ENCODE data around the gene ATP2C1.

ATP2C1 gene

GRCh38 chr3:130900959-130901358 lies 7.1 kb downstream of the ATP2C1 start:
- no peak for DNase-seq
- Histone ChIP-seq H3K27me3 (no peaks in the 10 kb centered on the region), H3K4me3 (ENCODE audit: low read depth, low read length) (no peak overlapping the region), H3K36me3 (no peaks in the 10 kb centered on the region), H3K4me1 (peaks cover 44% of the 10 kb centered on the region), H3K9me3 (no peaks in the 10 kb centered on the region)
- TF ChIP-seq CTCF (IDR thresholded peaks at IDR 0.05; ENCODE audit: low read depth, low read length), result no peak

DNA sequence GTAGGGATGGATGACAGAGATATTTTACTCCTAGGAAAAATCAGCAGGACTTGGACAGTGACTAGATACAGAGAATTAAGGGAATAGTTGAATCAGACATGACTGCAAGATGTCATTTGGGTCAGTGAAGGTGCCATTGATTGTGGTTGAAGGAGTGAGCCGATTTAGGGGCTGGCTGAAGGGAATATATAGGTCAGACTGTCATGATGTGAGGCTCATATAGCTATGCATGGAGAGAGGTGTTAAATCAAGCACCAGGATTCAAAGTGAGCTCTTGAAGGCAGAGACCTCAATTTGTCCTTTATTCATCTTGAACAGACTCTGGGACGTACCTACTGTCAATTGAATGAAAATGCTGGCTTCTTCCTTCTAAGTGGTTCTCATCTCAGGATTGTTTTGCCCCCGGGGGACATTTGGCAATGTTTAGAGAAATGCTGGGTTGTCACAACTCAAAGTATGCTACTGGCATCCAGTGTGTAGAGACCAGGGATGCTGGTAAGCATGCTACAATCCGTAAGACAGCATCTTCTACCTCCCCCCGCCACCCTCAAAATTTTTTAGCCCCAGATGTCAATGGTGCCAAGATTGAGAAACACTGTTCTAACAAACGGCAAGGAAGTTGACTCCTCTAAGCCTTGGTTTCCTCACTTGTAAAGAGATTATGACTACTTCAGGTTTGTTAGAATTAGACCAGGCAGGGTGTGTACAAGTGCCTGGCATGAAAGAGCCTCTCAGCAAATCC lies 7.8 kb downstream of the ATP2C1 start:
- no peak for TF ChIP-seq CTCF (IDR thresholded peaks at IDR 0.05; ENCODE audit: low read depth, low read length)
- no peak overlapping the region for H3K4me3 ChIP-seq (ENCODE audit: low read depth, low read length)
- peak; percentile 20 for DNase-seq
- H3K9me3 ChIP-seq, result no peaks in the 10 kb centered on the region
- H3K36me3 ChIP-seq, result no peaks in the 10 kb centered on the region
- no peaks in the 10 kb centered on the region for H3K27me3 ChIP-seq
- H3K4me1 ChIP-seq, result peaks cover 48% of the 10 kb centered on the region

DNA sequence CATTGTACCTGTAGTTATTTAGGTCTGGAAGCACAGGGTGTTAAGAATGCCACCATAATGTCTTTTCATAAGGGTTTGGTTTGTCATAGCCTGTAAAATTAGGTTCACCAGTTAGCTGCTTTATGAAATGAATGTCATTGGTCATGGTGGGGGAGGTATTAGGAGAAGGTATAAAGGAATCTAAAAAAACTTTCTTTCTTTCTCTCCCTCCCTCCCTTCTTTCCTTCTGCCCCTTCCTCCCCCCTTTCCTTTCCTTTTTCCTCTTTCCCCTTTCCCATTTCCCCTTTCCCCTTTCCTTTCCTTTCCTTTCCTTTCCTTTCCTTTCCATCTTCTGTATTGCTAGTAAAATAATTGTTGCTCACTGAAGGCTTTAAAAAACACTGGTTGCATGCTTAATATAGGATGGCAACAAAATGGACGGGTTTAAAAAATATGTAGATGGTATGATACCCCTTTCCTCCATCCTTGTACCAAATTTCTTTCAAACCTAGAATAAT lies 9.6 kb downstream of the ATP2C1 start:
- no peak for DNase-seq
- H3K4me3 ChIP-seq (ENCODE audit: low read depth, low read length), result no peak overlapping the region
- H3K4me1 ChIP-seq, result peaks cover 40% of the 10 kb centered on the region
- H3K36me3 ChIP-seq, result no peaks in the 10 kb centered on the region
- no peaks in the 10 kb centered on the region for H3K27me3 ChIP-seq
- no peaks in the 10 kb centered on the region for H3K9me3 ChIP-seq
- TF ChIP-seq CTCF (IDR thresholded peaks at IDR 0.05; ENCODE audit: low read depth, low read length), result no peak

- H3K9me3 ChIP-seq, result no peaks in the 10 kb centered on the region
- H3K4me3 ChIP-seq (ENCODE audit: low read depth, low read length), result no peak overlapping the region
- H3K36me3 ChIP-seq, result no peaks in the 10 kb centered on the region
- DNase-seq, result no peak
- no peaks in the 10 kb centered on the region for H3K27me3 ChIP-seq
- TF ChIP-seq CTCF (IDR thresholded peaks at IDR 0.05; ENCODE audit: low read depth, low read length), result no peak
- H3K4me1 ChIP-seq, result peaks cover 38% of the 10 kb centered on the region
Measured at GRCh38 chr3:130904491-130904890, 10.6 kb downstream of the ATP2C1 start.

GRCh38 chr3:130905551-130905950 lies 11.7 kb downstream of the ATP2C1 start:
- Histone ChIP-seq H3K4me1 (peaks cover 37% of the 10 kb centered on the region), H3K36me3 (no peaks in the 10 kb centered on the region), H3K27me3 (no peaks in the 10 kb centered on the region), H3K4me3 (ENCODE audit: low read depth, low read length) (peak overlapping the region; percentile 9; the same call in 1 of the 2 replicates), H3K9me3 (no peaks in the 10 kb centered on the region)
- no peak for TF ChIP-seq CTCF (IDR thresholded peaks at IDR 0.05; ENCODE audit: low read depth, low read length)
- peak; percentile 45 for DNase-seq

- Histone ChIP-seq H3K4me3 (ENCODE audit: low read depth, low read length) (no peak overlapping the region), H3K27me3 (no peaks in the 10 kb centered on the region), H3K36me3 (no peaks in the 10 kb centered on the region), H3K9me3 (no peaks in the 10 kb centered on the region), H3K4me1 (peaks cover 28% of the 10 kb centered on the region)
- DNase-seq, result no peak
- no peak for TF ChIP-seq CTCF (IDR thresholded peaks at IDR 0.05; ENCODE audit: low read depth, low read length)
Measured at GRCh38 chr3:130906374-130906995, 12.6 kb downstream of the ATP2C1 start.

Measured in BE2C (cell line).